CD4-positive, alpha-beta T cell treated with Interleukin-1 beta for 1 hour (primary cell): ENCODE measurements around the gene ENPP6.

Experiments used
- DNase-seq, 2 donors: peaks; one replicate each; pipeline ENCODE4 v3.0.0-alpha.2; 2020 to 2022

ENPP6 gene

GRCh38 chr4:184046148-184046547, 171.5 kb downstream of the ENPP6 start:
- no peak for DNase-seq

GRCh38 chr4:184041156-184041555, 176.5 kb downstream of the ENPP6 start:
- DNase-seq, result no peak

GRCh38 chr4:184039963-184040383, 177.7 kb downstream of the ENPP6 start:
- DNase-seq, result no peak
